Measurements from ENCODE around the gene DIS3L2. TPM values are rescaled to one million over a fixed set of nuclear protein-coding genes. Genes with fewer than 3 reads are reported as not detected.
"Not testable (repeated sequence)": the region's sequence is repeated elsewhere in the genome, so short reads cannot be mapped to it uniquely, and the experiment has no call there.

Gene DIS3L2
- total RNA-seq, 2 donors from 2014 or later = 39.5 to 42.4 TPM

DNA sequence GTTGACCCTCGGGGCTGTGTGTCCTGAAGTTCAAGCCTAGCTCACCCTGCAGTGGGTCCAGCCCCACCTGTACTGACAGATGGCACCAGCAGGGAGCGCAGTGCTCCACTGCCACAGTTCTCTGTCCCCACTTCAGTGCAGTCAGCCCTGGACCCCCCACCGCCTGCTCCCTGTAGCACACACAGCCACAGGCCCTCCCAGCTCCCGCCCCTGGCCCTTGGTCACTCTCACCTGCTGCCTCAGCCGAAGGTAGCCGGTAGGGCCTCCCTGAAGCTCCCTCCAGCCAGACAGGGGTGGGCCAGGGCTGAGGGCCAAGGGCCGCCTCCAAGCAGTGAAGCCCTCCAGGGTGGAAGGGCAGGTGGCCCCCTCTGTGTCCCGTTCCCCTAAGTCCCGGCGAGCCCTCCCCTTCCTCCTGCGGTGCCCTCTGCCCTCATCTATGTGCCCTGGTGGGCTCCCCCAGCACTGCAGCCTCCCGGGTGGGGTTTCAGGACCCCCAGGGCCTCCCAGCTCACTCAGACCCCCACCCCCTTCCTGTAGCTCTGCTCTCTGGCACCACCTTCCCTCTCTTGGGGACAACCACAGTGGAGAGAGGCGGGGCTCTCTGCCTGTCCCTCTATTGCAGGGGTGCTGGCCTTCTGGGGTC is 406.2 kb downstream of the DIS3L2 start:
- Mint-ChIP-seq H3K27ac (no peak overlapping the region), H3K36me3 (ENCODE audit: low read depth) (no peaks in the 10 kb centered on the region), H3K27me3 (ENCODE audit: insufficient read depth) (no peaks in the 10 kb centered on the region), H3K4me3 (no peak overlapping the region), H3K4me1 (peaks cover 10% of the 10 kb centered on the region), H3K9me3 (no peaks in the 10 kb centered on the region)
- no peak overlapping the region for H3K4me3 ChIP-seq (ENCODE audit: low read length)
- WGBS, 2 experiments (ENCODE audit: insufficient coverage in 1 of 2, insufficient read length in 1 of 2) = 60 to 83% methylated on average over 1 to 13 of the region's 13 CpGs
- no peaks in the 10 kb centered on the region for H3K4me1 ChIP-seq (ENCODE audit: control insufficient read depth, insufficient read depth, low read length)
- no peaks in the 10 kb centered on the region for H3K36me3 ChIP-seq (ENCODE audit: control insufficient read depth, insufficient read depth, low read length)
- peak; percentile 96 for DNase-seq
- H3K27ac ChIP-seq (ENCODE audit: low read depth, low read length) = no peak overlapping the region
- H3K27me3 ChIP-seq (ENCODE audit: control insufficient read depth, insufficient read depth, low read length, poor library complexity, severe bottlenecking) = no peaks in the 10 kb centered on the region
- no peaks in the 10 kb centered on the region for H3K9me3 ChIP-seq (ENCODE audit: control insufficient read depth, low read length)
- TF ChIP-seq, protein P1, sequence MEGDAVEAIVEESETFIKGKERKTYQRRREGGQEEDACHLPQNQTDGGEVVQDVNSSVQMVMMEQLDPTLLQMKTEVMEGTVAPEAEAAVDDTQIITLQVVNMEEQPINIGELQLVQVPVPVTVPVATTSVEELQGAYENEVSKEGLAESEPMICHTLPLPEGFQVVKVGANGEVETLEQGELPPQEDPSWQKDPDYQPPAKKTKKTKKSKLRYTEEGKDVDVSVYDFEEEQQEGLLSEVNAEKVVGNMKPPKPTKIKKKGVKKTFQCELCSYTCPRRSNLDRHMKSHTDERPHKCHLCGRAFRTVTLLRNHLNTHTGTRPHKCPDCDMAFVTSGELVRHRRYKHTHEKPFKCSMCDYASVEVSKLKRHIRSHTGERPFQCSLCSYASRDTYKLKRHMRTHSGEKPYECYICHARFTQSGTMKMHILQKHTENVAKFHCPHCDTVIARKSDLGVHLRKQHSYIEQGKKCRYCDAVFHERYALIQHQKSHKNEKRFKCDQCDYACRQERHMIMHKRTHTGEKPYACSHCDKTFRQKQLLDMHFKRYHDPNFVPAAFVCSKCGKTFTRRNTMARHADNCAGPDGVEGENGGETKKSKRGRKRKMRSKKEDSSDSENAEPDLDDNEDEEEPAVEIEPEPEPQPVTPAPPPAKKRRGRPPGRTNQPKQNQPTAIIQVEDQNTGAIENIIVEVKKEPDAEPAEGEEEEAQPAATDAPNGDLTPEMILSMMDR (conservative IDR thresholded peaks at IDR 0.05) = peak; percentile 80
- no peak overlapping the region for H3K9ac ChIP-seq (ENCODE audit: extremely low read depth, low read length, poor library complexity, severe bottlenecking)

DNA sequence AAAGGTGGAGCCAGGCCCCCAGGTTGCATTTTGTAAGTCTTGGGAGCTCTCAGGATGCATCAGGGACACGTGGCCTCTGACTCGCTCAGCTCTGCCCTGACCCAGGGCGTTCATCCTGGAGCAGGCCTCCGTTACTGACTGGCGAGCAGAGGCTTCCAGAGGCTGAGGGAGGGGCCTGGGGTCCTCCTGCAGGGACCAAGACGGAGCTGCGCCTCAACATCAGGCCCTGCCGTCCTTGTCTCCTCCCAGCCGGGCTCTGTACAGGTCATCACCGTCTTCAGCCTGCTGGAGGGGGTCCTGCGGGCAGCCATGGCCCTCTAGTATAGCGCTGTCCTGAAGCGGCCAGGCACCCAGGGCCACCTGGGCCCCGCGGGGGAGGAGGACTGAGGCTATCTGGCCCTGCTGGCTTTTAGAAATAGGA is 406.8 kb downstream of the DIS3L2 start:
- H3K27me3 Mint-ChIP-seq (ENCODE audit: insufficient read depth) = no peaks in the 10 kb centered on the region
- no peaks in the 10 kb centered on the region for H3K36me3 ChIP-seq (ENCODE audit: control insufficient read depth, insufficient read depth, low read length)
- no peak overlapping the region for H3K27ac ChIP-seq (ENCODE audit: low read depth, low read length)
- TF ChIP-seq, protein P1 (conservative IDR thresholded peaks at IDR 0.05) = no peak
- H3K4me1 ChIP-seq (ENCODE audit: control insufficient read depth, insufficient read depth, low read length) = no peaks in the 10 kb centered on the region
- H3K9me3 Mint-ChIP-seq = no peaks in the 10 kb centered on the region
- no peak overlapping the region for H3K4me3 Mint-ChIP-seq
- H3K27ac Mint-ChIP-seq = no peak overlapping the region
- H3K9ac ChIP-seq (ENCODE audit: extremely low read depth, low read length, poor library complexity, severe bottlenecking) = no peak overlapping the region
- 89 to 90% methylated on average over 11 to 15 of the region's 15 CpGs for WGBS, 2 experiments (ENCODE audit: insufficient coverage in 1 of 2, insufficient read length in 1 of 2)
- no peaks in the 10 kb centered on the region for H3K9me3 ChIP-seq (ENCODE audit: control insufficient read depth, low read length)
- no peaks in the 10 kb centered on the region for H3K36me3 Mint-ChIP-seq (ENCODE audit: low read depth)
- H3K4me1 Mint-ChIP-seq = peaks cover 10% of the 10 kb centered on the region
- peak; percentile 67 for DNase-seq
- no peaks in the 10 kb centered on the region for H3K27me3 ChIP-seq (ENCODE audit: control insufficient read depth, insufficient read depth, low read length, poor library complexity, severe bottlenecking)
- H3K4me3 ChIP-seq (ENCODE audit: low read length) = no peak overlapping the region

DNA sequence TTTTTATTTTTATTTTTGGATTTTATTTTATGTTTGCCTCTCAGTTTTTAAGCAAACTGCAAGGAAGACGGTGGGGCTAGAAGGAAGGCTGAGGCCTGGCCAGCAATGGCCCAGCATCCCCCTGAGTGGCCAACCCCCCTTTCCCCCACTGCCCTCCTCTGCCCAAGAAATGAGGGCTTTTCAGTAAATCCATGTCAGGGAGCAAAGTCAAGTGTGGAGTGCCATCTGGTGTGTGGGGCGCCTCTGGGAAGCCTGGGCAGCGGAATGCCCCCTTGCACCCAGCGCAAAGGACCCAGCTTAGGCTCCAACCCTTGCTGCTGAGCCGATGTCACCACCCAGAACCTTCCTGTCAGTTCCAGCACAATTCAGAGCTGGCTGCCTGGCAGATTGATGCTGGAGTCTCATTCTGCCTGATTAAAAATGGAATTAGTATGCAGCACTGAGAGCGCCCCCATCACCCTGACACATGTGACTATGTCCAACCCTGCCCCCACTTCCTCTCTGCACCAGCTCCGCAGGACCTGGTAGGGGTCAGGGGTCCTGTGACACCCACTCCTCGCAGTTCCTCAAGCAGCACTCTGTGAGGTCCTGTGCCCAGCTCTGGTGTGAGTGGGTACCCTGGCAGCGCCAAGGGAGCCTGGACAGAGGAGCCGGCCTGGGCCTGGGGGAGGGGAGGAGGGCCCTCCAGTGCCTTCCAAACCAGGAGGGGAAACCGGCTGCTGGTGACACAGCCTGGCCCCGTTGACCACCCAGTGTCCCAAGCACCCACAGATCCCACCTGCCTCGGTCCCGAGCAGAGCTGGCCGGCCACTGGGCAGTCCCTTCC is 407.8 kb downstream of the DIS3L2 start:
- Mint-ChIP-seq H3K9me3 (no peaks in the 10 kb centered on the region), H3K4me3 (no peak overlapping the region), H3K27ac (no peak overlapping the region), H3K4me1 (peaks cover 10% of the 10 kb centered on the region), H3K27me3 (ENCODE audit: insufficient read depth) (no peaks in the 10 kb centered on the region), H3K36me3 (ENCODE audit: low read depth) (no peaks in the 10 kb centered on the region)
- TF ChIP-seq, protein P1 (conservative IDR thresholded peaks at IDR 0.05) = no peak
- Histone ChIP-seq H3K27ac (ENCODE audit: low read depth, low read length) (no peak overlapping the region), H3K36me3 (ENCODE audit: control insufficient read depth, insufficient read depth, low read length) (no peaks in the 10 kb centered on the region), H3K9me3 (ENCODE audit: control insufficient read depth, low read length) (no peaks in the 10 kb centered on the region), H3K9ac (ENCODE audit: extremely low read depth, low read length, poor library complexity, severe bottlenecking) (no peak overlapping the region), H3K27me3 (ENCODE audit: control insufficient read depth, insufficient read depth, low read length, poor library complexity, severe bottlenecking) (no peaks in the 10 kb centered on the region), H3K4me3 (ENCODE audit: low read length) (no peak overlapping the region), H3K4me1 (ENCODE audit: control insufficient read depth, insufficient read depth, low read length) (no peaks in the 10 kb centered on the region)
- 87 to 89% methylated on average over 6 to 15 of the region's 15 CpGs for WGBS, 2 experiments (ENCODE audit: insufficient coverage in 1 of 2, insufficient read length in 1 of 2)
- no peak for DNase-seq

DNA sequence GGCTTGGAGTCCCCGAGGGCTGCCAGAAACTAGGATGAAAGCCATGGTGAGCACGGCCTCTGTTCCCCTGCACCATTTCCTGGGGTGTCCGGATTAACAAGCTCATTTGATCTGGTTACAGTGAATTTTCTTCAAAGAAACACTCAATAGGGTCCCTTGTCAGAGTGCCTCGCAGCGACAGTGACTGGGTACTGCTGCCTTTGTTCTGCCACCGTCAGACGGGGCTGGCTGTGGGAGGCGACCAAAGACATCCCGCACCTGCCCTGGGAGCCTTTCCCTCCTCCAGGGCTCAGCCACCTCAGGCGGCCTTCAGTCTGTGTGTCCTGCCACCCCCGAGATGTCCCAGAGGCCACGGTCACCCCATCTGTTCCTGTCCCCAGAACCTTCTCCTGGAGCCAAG is 408.5 kb downstream of the DIS3L2 start:
- H3K27ac Mint-ChIP-seq; H3K4me3 ChIP-seq (ENCODE audit: low read length); H3K4me3 Mint-ChIP-seq; H3K9ac ChIP-seq (ENCODE audit: extremely low read depth, low read length, poor library complexity, severe bottlenecking); H3K9me3 Mint-ChIP-seq; DNase-seq; H3K27ac ChIP-seq (ENCODE audit: low read depth, low read length); H3K27me3 ChIP-seq (ENCODE audit: control insufficient read depth, insufficient read depth, low read length, poor library complexity, severe bottlenecking); H3K27me3 Mint-ChIP-seq (ENCODE audit: insufficient read depth); H3K4me1 Mint-ChIP-seq; H3K36me3 ChIP-seq (ENCODE audit: control insufficient read depth, insufficient read depth, low read length); H3K36me3 Mint-ChIP-seq (ENCODE audit: low read depth); H3K4me1 ChIP-seq (ENCODE audit: control insufficient read depth, insufficient read depth, low read length); H3K9me3 ChIP-seq (ENCODE audit: control insufficient read depth, low read length): not testable (repeated sequence)
- 31% methylated on average over 7 of the region's 12 CpGs; no CpG with 5 or more reads in 1 of the 2 experiments for WGBS, 2 experiments (ENCODE audit: insufficient coverage in 1 of 2, insufficient read length in 1 of 2)

Data from endodermal cell (in vitro differentiated cells).